Hematopoietic multipotent progenitor cell treated with erythropoietin and hydrocortisone succinate and interleukin-3 and kit ligand, for 8 days (in vitro differentiated cells): ENCODE data around the gene EIF1AX.

Source experiments
- DNase-seq: peaks from one replicate; pipeline ENCODE4 v3.0.0-alpha.2; 2015

The EIF1AX gene

GRCh38 chrX:20124964-20125363 is 16.7 kb downstream of the EIF1AX start:
- no peak for DNase-seq

GRCh38 chrX:20118065-20118824 is 23.4 kb downstream of the EIF1AX start:
- peak; percentile 31 for DNase-seq

GRCh38 chrX:20116577-20117240 is 24.9 kb downstream of the EIF1AX start, which contains the start of gene MAP7D2:
Gene MAP7D2, minus strand, starts transcription at chrX:20116907. Its CDS starts 28 bp downstream, at chrX:20116879.
- DNase-seq = no peak

GRCh38 chrX:20116087-20116576 is 25.5 kb downstream of the EIF1AX start:
- DNase-seq = no peak

DNA sequence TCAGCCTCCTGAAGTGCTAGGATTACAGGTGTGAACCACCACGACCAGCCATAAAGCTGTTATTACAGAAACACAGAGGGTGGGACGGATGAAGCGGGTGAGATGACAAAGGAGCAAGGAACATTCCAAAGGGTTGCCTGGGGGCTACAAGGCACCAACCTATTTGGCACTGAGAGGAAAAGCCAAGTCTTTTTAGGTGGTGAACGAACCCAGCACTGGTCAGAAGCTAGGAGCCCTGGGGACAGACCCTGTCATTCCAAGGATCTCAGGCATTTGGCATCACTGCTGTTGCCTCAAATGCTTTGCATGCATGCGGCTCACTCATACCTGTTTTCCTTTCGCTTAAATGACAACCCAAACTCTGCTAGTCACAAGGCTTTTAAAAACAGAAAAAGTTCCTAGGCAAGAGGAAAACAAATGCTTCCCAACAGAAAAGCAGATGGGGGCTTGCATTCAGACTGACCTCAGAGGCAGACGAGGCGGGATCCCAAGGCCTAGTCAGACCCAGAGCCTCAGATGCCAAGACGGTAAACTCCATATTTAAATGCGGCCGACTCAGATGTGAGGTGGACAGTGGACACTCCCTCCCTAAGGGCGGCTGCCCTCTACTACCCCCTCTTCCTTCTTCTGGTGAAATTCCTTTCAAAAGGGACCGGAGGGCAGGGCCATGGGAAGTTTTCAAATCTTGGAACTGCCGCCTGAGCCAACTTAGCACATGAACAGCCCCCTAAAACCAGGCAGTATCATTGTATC is 29.4 kb downstream of the EIF1AX start:
- DNase-seq = no peak

- no peak for DNase-seq
Measured at GRCh38 chrX:20111271-20111670, 30.4 kb downstream of the EIF1AX start.

DNA sequence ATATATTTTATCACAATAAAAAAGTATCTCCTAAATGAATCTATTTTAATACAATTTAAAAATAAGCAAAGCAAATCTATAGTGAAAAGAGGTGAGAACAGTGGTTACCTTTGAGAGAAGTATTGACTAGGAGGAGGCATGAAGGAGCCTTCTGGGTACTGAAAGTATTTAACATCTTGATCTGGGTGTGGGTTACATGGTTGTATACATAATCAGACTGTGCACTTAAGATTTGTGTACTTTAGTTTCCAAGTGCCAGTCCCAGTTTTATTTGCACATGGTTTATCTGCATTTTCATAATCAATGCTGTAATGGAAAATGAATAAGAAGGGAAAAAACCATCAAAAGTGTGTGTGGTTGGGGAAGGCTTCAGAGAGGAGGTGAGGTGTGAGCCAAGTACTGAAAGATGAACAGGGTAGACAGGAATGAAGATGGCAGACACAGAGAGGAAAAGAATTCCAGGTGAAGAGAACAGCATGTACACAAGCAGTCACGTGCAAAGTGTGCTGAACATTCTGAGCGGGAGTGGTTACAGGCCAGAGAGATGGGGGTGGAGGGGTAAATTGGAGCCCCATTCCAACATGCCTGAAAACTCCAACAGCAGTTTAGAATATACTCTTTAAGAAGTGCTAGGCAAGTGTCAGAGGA is 39.6 kb downstream of the EIF1AX start:
- DNase-seq = no peak

DNA sequence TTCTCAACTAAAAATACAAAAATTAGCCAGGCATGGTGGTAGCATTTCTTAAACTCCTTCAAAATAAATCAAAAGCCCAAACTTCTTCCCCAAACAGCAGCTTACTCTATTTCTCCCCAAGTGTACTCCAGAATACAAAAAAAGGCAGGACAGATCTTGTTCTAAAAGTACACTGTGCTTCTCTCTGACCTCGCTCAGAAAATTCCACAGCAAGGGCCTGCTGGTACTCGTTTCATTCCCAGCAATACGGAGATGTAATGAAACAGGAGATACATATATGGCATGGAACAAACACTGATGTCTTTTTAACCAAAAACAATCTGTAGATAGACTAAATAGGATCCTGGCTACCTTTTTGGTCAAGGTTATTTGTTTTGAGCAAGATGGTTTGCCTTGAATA is 50.1 kb downstream of the EIF1AX start:
- DNase-seq = no peak

DNA sequence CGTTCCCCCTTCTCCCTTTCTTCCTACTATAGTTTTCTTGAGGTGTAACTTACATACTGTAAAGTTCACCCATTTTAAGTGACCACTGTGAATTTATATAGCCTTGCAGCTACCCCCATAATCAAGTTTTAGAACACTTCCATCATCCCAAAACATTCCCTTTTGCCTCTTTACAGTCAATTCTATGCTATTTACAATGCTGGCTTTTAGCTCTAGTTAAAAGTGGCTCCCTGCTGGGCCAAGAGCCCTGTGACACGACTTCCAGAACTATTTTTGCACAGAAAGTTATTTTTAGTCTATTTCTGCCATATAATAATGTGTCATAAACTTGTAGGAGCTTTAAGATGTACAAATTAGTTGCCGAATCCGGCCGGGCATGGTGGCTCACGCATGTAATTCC is 51.8 kb downstream of the EIF1AX start:
- no peak for DNase-seq

- no peak for DNase-seq
Measured at GRCh38 chrX:20080277-20080676, 61.4 kb downstream of the EIF1AX start.
